Measurements from ENCODE around the gene NNMT.
"Not testable (repeated sequence)": the region's sequence is repeated elsewhere in the genome, so short reads cannot be mapped to it uniquely, and the experiment has no call there.

Gene NNMT

DNA sequence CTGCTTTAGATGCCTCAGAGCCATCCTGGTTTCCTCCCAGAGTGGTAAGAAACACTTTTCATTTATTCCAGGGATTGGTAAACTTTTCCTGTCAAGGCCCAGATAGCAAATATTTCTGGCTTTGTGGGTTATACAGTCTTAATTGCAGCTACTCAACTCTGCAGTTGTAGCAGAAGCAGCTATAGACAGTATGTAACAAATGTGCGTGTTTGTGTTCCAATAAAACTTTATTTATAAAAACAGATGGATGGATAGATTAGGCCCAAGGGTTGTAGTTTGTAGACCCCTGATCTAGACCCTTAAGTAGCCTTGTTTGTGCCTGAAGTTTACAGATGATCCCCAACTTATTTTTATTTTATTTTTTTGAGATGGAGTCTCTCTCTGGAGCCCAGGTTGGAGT is 17.9 kb downstream of the NNMT start:
- no peak for DNase-seq

DNA sequence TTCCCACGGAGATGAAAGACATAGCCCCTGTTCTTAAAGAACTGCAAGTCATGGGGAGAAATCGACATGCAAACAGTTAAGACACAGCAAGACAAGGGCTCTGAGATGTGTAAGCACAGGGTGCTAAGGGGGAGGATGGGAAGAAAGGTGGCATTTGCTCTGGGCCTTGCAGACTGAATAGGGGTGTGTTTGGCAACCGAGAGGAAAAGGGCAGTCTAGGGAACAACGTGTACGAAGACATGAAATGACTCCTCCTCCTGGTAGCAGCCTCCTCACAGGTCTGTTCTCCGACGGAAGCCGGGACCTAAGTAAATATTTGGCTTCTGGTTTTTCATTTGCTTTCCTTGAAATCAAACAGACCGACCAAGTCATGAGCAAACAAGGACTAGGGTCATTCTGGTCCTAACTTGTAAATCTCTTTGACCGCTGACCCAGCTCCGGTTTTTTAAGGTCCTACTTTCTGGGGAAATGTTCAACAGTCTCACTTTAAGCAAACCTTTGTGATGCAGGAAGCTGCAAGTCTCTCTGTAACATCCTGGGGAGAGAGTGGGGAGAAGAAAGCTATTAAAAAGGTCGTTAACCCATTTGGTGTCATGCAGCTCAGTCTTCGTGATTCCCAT is 19.7 kb downstream of the NNMT start:
- DNase-seq: peak; percentile 3

DNA sequence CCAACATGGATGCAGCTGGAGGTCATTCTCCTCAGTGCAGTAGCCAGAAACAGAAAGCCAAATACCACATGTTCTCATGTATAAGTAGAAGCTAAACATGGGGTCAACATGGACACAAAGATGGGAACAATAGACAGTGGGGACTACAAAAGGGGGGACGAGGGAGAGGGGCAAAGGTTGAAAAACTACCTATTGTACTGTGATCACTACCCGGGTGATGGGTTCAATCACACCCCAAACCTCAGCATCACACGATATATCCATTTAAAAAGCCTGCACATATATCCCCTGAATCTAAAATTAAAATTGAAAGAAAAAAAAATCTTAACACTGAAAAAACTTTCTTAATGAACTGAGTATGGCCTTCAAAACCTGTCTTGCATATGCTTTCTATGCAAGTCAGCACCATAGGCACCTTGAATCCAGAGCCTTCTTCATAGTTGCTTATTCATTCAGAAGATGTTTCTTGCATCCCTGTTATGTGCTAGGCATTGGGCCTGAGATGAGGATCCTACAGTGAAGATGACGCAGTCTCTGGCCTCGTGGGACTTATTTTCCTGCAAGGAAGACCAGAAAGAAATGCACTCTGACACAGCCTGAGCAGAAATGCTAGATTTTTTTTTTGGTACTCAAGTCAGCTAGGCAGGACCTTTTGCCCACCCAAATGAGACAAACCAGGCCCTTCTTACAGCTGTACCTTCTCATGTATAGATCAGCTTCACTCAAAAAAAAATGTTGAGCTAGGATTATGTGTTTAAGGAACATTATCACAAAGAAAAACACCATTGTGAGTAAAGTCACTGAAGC is 21.0 kb downstream of the NNMT start:
- DNase-seq: no peak

DNA sequence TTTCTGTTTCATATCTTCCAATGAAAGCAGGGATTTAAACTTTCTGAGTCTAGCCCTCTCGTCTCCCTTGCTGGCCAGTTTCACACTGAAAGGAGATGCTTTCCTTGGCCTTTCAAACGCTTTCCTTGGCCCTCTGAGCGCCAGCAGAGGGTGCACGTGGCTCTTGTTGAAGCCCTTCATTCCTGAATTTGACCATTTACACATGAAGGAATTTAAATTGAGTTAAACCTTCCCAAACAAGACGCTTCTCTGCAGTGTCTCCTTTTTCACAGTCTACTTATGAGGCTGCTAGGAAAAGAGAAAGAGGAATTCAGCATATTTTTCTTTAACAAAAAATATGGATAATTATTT is 21.6 kb downstream of the NNMT start:
- DNase-seq: peak; percentile 16

DNA sequence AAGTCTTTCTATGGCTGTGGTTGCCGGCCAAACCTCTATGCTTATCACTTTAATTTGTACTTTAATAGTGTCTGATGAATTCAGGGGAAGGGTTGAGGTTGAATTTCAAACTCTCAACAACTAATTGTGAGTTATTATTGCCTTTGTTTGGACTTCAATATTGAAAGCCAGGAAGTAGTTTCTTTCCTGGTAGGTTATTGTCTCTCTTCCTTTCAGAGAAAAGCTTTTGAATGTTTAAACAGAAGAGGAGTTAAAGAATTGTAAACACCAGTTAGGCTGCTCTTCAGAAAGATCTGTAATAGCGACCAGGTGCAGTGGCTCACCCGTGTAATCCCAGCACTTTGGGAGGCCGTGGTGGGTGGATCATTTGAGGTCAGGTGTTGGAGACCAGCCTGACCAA is 22.2 kb downstream of the NNMT start:
- DNase-seq: no peak

DNA sequence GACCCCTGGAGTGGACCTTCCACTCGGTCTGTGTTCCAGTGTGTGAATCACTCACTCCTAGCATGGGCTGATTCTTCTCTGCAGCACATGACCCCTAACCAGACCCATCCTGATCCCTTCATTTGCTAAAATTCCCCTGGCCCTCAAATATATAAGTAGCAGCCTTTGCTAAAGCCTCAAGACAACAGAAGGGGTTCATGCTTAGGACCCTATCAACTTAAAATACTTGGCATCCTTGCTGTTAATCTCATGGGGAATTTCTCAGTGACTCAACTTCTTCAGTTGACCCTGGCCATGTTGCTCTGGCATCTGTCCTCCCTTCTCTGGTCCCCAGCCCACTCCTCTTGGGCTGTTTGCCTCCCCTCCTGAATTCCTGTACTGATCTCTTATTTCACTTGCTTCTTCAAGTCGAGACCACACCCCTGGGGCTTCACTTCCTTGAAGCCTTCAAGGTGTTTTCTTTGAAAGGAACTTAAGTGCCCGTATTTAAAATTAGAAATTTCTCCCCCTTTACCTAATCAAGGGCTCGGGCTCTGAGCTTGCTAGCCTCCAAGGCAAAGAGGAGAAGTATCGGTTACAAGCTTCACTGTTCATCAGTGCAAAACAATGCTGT is 23.6 kb downstream of the NNMT start:
- no peak for DNase-seq

DNA sequence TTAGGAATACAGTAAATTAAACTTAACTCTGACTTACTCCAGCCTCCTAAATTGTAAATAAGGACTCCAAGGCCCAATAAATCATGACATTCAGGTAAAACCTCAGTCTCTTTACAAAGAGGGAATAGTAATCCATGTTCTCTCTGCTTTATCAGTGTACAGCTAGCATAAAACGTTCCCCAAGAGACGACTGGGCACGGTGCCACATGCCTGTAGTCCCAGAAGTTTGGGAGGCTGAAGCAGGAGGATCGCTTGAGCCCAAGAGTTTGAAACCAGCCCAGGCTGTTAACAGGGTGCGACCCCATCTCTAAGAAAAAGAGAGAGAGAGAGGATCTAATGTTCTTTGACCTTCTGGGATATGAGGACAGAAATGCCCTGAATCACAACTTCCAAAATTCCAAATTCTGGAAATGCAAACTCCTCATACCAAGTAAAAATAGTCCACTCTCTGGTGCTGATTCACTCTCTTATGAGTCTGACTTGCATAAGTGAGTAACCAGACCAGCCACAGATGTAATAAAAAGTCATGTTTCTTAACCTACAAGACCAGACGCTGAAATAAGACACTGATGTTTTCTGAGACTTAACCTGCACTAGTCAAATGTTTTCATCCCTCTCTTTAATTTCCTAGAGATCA is 25.5 kb downstream of the NNMT start:
- no peak for DNase-seq

DNA sequence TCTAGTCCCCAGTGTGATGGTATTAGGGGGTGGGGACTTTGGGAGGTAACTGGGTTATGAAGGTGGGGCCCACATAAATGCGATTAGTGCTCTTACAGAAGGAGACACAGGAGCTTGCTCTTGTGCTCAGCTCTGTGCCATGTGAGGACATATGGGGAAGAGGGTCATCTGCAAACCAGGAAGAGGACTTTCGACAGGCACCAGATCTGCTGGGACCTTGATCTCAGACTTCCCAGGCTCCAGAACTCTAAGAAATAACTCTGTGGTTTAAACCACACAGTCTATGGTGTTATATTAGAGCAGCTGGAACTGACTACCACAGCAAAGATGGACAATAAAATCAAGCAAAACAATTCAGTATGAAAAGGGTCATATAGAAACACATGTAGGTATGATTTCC is 26.7 kb downstream of the NNMT start:
- DNase-seq: no peak

DNA sequence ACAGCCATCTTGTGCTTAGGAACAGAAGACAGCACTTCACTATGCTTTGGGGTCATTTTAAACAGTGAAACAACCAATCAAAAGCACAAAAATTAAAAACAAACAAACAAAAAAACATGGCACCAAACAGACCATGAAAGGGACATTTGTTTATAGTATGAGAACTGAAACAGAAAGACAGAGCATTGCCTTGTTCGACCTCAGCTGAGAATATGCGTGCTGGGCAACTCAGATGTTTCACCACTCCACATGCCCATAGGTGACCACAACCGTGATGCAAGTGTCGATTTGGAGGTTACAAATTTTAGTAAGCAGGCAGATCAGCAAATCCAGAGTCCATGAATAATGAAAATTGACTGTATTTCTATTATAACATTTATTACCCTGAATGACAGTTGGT is 30.0 kb downstream of the NNMT start:
- no peak for DNase-seq

DNA sequence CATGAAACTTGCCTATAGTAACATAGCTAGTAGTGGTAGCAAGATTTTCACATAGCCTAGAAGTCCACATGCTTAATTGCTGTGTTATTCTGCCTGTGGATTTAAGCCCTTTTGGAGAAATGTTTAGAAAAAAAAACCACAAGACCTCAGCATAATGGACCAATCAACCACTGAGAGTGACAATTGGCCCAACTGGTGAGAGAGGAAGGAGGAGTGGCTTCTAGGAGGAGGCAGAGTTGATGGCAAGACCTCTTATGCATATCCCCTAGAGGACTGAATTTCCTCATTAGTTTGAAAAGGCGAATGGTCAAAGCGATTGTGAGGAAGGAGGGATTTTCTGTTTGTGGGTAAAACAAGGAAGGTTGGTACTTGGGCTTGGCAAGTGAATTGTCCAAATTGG is 30.6 kb downstream of the NNMT start:
- no peak for DNase-seq

DNA sequence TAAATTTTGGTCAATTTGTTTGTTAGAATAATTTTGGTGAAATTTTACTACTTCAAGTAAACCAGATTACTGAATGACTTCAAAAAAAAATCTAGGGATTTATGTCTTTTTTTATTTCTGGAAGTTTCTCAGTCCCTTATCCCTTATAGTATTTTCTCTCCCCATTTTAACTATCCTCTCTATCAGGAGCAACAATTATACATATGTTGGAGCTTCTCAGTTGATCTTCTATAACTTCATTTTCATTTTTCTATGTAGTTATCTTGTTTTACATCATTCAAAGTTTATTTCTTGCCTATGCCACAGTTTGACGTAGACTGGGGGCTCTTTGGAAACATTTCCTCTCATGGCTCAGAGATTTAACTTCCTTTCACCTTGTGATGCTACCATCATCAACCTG is 34.2 kb downstream of the NNMT start:
- DNase-seq: no peak

DNA sequence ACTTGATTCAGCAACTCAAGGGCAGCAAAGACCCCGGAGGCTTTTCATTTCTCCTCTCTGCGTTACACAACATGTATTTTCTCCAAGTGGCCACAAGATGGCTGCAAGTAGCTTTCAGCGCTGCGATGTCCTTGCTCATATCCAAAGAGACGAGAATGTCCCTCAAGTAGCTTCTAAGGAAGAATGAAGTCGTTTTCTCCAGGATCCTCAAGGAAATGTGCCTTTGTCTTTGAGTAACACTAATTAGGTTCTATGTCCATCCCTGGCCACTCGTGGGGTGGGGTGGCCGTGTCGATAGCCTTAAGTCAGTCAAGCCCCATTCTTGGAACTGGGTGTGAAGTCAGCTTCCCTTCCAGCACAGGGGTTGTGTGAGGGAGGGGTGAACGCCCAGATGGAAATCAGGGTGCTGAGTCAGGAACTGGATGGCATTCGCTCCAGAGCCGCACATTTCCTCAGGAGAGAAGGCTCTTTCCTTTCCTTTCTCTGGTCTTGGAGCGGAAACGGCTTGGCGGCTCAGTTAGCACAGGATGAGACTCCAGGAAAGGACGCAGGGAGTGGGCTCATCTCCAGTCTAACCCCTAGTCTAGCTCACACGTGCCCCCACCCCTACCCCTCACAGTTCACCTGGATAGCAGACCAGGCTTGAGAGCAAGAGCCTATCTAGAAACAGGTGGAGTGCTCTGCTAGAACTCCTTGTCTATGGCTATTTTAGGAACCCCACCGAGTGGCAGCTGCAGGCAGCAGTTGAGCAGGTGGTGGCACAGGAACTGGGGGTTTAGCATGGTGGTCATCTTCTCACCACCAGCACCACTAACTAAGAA is 44.3 kb downstream of the NNMT start:
- DNase-seq: peak; percentile 84

DNA sequence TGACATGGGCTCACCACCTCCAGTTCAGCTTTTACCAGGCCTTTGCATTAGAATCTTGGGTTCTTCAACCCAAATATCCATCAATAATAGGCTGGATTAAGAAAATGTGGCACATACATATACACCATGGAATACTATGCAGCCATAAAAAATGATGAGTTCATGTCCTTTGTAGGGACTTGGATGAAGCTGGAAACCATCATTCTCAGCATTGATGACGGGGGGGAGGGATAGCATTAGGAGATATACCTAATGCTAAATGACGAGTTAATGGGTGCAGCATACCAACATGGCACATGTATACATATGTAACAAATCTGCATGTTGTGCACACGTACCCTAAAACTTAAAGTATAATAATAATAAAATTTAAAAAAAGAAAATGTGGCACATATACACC is 45.5 kb downstream of the NNMT start:
- DNase-seq: not testable (repeated sequence)

DNA sequence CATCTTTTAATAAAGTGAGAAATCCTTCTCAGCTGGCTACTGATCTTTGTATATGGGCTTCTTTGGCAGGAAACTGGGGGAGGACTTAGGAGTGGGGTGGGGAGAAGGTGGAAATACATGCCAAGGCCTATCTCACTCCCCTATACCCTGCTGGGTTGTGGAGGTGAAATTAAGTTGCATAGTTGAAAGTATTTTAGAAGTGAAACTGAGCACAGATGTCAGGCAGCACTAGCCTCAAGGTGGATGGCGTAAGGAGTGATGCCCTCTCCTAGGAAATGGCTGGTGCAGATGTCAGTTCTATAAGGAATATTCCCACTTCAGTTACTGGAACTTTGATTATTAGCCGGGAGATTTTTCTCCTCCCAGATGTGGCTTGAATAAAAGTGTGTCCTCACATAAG is 46.3 kb downstream of the NNMT start:
- DNase-seq: no peak

DNA sequence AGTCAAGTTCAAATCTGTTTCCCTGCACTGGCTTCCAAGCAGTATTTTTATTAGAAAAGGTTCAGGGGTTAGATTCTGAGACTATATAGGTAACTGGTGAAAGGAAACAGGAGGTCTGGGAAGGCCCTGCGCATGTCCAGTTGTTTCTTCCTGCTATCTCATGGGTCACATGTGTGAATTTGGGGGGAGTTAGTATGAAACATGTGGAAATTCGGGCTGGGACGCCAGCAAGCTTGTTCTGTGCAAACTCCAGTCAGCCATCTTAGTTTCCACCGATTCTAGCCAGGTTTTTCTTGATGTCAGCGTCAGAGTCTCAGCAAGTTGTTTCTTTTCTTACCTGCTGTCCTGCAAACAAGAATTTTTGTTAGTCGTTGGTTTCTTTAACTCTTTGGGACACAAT is 46.8 kb downstream of the NNMT start:
- DNase-seq: no peak

DNA sequence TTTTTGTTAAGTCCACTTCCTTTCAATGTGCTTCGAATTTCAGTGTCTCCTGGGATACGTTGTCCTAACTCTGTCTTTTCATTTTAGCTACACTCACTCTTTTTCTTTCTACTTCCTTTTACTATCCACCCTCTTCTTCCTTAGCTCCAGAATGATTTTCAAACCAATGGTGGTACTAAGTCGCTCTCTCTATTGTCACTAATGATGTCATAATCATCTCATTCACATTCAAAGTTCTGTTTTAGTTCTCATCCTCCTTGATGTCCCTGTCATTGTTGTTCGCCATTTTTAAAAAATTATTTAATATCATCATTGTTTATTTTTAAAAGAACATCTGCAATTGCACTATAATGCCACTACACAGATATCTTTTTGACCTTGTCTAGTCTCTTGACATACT is 47.3 kb downstream of the NNMT start:
- no peak for DNase-seq

DNA sequence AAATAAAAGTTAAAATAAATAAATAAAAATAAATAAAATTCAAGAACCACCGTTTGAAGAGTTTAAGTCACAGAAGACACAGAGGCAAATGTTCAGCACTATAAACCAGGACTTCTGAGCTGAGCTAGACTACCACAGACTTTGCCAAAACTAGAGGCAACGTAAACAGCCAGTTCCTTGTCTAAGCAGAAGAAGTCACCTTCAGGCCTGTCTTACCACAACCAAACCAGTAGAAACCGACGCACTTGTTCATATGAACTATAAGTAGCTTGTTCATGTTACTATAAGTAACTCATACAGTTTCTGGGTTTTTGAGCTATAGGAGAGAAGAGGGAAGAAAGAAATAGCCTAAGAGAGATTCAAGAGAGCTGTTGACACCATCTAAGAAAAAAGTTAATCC is 48.3 kb downstream of the NNMT start:
- no peak for DNase-seq

DNA sequence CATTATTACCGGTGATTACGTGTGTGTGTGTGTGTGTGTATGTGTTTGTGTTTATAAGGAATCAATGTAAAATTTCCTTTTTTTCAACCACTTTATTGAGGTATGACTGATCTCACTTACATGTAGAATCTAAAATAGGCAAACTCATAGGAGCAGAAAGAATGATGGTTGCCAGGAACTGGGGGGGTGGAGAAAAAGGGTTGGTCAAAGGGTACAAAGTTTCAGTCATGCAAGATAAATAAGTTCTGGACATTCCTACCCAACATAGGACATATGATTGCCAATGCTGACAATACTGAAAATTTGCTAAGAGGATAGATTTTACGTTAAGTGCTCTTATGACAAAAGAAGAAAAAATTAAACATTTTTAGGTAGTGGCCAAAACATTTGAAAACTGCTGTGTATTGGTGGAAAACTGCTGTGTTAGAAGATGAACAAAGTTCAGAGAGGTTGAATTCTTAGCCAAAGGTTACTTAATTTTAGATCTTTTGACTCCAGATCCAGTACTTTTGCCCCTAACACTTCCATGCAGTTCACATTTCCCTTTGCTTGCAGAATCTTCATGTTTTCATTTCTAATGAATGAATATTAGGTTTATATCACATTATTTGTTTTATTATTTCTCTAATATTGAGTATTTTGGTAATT is 49.5 kb downstream of the NNMT start:
- DNase-seq: no peak

DNA sequence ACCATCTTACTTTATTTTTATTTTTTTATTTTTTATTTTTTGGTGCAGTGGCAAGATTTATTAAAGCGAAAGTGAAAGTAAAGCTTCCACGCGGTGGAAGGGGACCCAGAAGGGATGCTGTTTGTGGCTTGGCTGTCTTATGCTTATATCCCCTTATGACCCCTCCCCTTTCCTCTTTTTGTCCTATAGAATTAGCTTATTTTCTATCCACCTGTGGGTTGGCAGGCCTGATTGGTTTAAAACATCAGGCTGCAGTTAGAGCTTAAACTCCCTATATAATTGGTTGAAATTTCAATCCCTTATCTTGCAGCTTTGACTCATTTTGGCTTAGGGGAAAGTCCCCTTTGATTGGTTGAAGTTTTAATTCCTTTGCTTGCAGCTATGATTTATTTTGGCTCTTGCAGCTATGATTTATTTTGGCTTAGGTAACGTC is 50.5 kb downstream of the NNMT start:
- DNase-seq: peak; percentile 48

DNA sequence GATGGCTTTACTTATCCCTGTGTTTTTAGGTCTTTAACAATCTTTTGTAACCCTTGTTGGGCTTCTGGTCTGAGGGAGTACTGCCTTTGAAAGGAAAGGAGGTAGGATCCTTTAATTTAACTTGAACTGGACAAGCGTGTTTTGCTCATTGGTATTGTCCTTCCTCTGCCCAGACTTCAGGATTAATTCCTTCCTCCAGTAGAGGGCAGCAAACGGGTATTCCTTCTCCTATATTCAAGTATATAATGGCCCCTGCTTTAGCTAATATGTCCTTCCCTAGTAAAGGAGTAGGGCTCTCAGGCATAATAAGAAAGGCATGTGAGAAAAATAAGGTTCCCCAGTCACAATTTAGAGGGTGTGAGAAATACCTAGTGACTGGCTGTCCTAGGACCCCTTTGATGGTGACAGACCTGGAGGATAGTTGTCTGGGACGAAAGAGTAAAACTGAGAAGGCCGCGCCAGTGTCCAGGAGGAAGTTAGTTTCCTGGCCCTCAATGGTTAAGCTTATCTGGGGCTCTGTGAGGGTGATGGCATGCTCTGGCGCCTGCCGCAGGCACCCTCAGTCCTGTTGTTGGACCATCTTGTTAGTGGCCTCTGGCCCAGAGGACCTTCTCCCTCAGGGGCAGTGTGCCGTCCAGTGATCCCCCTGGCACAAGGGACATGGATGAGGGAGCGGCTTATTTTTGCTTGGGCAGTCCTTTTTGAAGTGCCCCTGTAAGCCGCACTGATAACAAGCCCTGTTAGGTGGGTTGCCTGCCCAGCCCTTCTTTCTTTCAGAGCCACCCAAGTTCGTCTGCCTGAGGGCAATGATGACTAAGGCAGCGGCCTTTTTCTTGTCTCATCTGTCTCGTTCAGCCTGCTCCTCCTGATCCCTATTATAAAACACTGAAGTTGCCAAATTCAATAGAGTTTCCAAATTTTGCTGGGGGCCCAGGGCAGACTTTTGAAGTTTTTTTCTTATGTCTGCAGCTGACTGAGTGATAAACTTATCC is 52.3 kb downstream of the NNMT start:
- DNase-seq: peak; percentile 84

DNA sequence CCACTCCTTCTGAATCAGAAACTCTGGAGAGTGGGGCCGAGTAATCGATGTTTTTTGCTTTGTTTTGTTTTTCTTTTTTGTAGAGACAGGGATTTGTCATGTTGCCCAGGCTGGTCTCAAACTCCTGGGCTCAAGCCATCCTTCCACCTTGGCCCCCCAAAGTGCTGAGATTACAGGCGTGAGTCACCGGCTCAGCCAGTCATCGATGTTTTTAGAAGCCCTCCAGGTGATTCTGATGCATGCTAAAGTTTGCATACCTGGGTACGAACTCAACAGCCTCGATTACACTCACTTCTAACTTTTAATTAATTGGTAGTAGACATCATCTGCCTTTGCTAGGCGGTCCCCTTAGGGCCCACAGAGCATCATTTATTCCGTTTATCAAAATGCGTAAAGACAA is 53.8 kb downstream of the NNMT start:
- no peak for DNase-seq
